Measurements from ENCODE around the gene CSN2. TPM values are rescaled to one million over a fixed set of nuclear protein-coding genes. Genes with fewer than 3 reads are reported as not detected.

The CSN2 gene
- not detected in 2 replicates for total RNA-seq

GRCh38 chr4:69965628-69966027, at the start of gene CSN2:
Gene CSN2, minus strand, starts transcription at chr4:69965728. Its CDS starts 4,733 bp downstream, at chr4:69960995.
- H3K27me3 ChIP-seq (ENCODE audit: control insufficient read depth, insufficient read depth, low read length) = no peaks in the 10 kb centered on the region
- FAIRE-seq = no peak
- H3K36me3 ChIP-seq (ENCODE audit: control insufficient read depth, insufficient read depth, low read length) = no peaks in the 10 kb centered on the region
- H3K4me3 ChIP-seq (ENCODE audit: low read depth, low read length) = no peak within 1 kb of the TSS
- TF ChIP-seq, protein P1, sequence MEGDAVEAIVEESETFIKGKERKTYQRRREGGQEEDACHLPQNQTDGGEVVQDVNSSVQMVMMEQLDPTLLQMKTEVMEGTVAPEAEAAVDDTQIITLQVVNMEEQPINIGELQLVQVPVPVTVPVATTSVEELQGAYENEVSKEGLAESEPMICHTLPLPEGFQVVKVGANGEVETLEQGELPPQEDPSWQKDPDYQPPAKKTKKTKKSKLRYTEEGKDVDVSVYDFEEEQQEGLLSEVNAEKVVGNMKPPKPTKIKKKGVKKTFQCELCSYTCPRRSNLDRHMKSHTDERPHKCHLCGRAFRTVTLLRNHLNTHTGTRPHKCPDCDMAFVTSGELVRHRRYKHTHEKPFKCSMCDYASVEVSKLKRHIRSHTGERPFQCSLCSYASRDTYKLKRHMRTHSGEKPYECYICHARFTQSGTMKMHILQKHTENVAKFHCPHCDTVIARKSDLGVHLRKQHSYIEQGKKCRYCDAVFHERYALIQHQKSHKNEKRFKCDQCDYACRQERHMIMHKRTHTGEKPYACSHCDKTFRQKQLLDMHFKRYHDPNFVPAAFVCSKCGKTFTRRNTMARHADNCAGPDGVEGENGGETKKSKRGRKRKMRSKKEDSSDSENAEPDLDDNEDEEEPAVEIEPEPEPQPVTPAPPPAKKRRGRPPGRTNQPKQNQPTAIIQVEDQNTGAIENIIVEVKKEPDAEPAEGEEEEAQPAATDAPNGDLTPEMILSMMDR (IDR thresholded peaks at IDR 0.05; ENCODE audit: insufficient read depth, low read length, severe bottlenecking) = no peak
- no peak for DNase-seq (ENCODE audit: low read depth)

DNA sequence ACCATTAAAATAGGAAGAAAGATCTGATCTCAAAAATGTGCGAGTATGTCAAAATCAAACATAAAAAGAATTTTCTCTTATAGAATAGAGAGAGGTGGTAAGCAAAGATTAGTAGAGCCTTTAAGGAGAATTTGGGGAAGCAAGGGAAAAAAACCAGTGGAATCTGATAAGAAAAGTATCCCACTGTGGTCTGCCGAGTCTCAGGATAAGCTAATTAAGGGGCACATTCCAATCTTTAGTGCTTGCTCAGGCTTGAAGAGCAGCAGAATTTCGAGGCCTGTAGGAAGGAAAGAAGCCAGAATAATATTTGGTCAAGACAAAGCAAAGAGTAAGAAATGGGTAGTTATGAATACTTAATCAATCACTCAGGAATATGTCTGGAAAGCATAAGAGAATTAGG, 43.2 kb upstream of the CSN2 start:
- FAIRE-seq (no peak), DNase-seq (ENCODE audit: low read depth) (no peak)
- H3K36me3 ChIP-seq (ENCODE audit: control insufficient read depth, insufficient read depth, low read length) = no peaks in the 10 kb centered on the region
- TF ChIP-seq, protein P1 (IDR thresholded peaks at IDR 0.05; ENCODE audit: insufficient read depth, low read length, severe bottlenecking) = no peak
- H3K4me3 ChIP-seq (ENCODE audit: low read depth, low read length) = no peak overlapping the region
- no peaks in the 10 kb centered on the region for H3K27me3 ChIP-seq (ENCODE audit: control insufficient read depth, insufficient read depth, low read length)

DNA sequence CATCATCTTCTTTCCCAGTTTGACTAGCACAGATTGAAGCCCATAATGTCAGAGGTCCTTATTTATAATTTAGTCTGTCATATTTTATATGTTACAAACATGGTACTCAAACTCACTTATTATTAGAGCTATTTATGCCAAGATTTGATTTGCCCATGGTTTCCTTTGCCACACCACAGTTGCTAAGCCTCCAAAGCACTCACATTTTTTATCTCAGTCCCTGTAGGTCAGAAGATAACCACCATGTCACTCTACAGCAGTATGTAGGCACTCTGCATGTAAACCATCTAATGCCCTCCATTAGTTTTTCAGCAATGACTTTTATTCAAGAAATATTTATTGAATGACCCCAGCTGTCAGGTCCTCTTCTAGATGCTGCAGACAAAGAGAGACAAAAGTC, 37.0 kb upstream of the CSN2 start:
- DNase-seq (ENCODE audit: low read depth) = no peak

DNA sequence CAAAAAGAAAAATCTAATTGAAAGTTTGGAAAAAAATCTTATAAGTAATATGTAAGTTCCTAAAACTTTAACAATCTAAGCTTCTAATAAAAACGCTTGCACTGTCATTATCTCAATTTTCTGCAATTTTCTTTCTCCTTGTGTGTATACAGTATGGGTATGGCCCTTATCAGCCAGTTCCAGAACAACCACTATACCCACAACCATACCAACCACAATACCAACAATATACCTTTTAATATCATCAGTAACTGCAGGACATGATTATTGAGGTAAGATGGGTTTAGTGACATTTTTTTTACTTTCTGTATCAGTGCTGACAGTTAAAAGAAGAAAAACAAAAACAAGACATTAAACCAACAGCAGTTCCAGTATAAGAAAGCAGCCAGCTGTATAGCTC, 35.2 kb upstream of the CSN2 start:
- FAIRE-seq (no peak), DNase-seq (ENCODE audit: low read depth) (no peak)
- H3K4me3 ChIP-seq (ENCODE audit: low read depth, low read length) = no peak overlapping the region
- TF ChIP-seq, protein P1 (IDR thresholded peaks at IDR 0.05; ENCODE audit: insufficient read depth, low read length, severe bottlenecking) = no peak
- no peaks in the 10 kb centered on the region for H3K36me3 ChIP-seq (ENCODE audit: control insufficient read depth, insufficient read depth, low read length)
- H3K27me3 ChIP-seq (ENCODE audit: control insufficient read depth, insufficient read depth, low read length) = no peaks in the 10 kb centered on the region

More for the DNA sequence above, 37.0 kb upstream of the CSN2 start:
- no peak overlapping the region for H3K4me3 ChIP-seq (ENCODE audit: low read depth, low read length)
- no peaks in the 10 kb centered on the region for H3K27me3 ChIP-seq (ENCODE audit: control insufficient read depth, insufficient read depth, low read length)
- FAIRE-seq = no peak
- TF ChIP-seq, protein P1 (IDR thresholded peaks at IDR 0.05; ENCODE audit: insufficient read depth, low read length, severe bottlenecking) = no peak
- no peaks in the 10 kb centered on the region for H3K36me3 ChIP-seq (ENCODE audit: control insufficient read depth, insufficient read depth, low read length)

DNA sequence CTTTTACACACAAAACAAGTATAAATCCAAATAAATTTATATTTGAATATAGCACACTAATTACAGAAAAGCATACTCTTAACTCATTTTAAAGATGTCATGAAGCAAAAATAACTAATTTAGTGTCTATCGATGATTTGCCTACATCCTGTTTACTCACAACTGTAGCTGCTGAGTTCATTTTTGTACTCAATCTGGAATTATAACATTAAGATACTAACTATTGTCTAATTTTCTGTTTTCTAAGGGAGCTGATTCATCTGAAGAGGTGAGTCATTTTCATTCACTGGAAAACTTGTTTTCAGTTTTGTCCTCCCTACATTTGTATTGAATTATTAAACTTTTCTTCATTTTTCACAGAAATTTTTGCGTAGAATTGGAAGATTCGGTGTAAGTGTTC, 33.9 kb upstream of the CSN2 start:
- FAIRE-seq = no peak

More for the DNA sequence above, 33.9 kb upstream of the CSN2 start:
- Histone ChIP-seq H3K4me3 (ENCODE audit: low read depth, low read length) (no peak overlapping the region), H3K27me3 (ENCODE audit: control insufficient read depth, insufficient read depth, low read length) (no peaks in the 10 kb centered on the region), H3K36me3 (ENCODE audit: control insufficient read depth, insufficient read depth, low read length) (no peaks in the 10 kb centered on the region)
- DNase-seq (ENCODE audit: low read depth) = peak; percentile 63
- TF ChIP-seq, protein P1 (IDR thresholded peaks at IDR 0.05; ENCODE audit: insufficient read depth, low read length, severe bottlenecking) = no peak

Measured in bronchial epithelial cell (primary cell).